Measurements from ENCODE around the gene MAST1.
A peak's percentile ranks its signal among the peaks of the same experiment; 100 is the strongest.
"Not testable (repeated sequence)": the region's sequence is repeated elsewhere in the genome, so short reads cannot be mapped to it uniquely, and the experiment has no call there.

MAST1 gene

GRCh38 chr19:12838182-12838885, at the start of gene MAST1:
MAST1 (plus strand) TSS chr19:12838515; CDS start chr19:12838573, 58 bp downstream.
- peak; percentile 76 for DNase-seq

DNA sequence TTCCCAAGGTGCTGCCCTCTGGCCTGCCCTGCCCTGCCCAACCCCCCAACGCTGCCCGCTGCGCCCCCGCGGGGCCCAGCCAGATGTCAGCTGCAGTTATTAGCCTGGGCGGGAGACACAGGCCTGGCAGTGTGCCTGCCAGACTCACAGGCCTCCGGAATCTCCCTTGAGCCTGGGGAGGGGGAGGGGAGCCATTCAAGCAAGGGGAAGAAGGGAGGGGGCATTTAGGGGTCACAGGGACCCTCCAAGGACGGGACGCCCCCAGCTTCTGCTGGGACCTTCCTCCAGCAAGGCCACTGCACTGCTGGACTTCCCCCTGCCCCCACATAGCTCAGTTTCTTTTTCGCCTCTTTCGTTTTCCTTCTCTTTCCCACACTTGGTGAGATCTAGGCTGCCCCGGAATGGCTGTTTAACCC, 49.6 kb upstream of the MAST1 start:
- DNase-seq: no peak

DNA sequence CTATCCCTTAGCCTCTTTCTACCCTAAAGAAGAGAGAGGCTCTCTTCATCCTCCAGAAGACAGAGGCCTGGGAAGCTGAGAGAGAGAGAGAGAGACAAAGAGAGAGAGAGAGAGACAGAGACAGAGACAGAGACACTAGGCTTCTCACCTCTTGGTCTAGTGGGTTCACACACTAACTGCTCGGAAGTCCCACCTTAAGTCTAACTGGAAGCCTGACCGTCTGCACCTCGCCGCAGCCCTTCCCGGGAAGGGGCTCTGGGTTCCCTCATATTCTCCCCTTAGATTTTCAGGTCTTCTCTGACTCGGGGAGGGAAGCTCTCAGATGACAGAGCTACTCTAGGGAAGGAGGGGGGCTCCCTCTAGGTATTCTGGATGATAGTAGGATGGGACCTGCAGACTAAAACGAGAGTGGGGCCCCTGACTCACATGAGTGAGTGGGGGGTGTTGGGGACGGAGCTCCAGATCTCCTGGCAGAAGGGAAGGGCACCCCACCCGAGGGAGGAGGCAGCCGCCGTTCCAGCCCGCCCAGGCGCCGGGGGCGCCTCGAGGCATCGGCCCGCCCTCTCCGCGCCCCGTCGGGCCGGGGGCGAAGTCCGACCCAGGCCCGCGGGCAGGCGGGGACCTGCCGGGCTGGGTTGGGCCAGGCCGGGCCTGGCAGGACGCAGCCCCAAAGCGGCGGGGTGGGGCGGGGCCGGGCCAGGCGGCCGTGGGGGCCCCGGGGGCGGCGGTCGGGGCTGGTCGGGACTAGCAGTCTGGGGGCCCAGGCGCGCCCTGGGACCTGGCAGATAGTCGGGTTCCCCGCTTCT, 49.0 kb upstream of the MAST1 start:
- DNase-seq: no peak

DNA sequence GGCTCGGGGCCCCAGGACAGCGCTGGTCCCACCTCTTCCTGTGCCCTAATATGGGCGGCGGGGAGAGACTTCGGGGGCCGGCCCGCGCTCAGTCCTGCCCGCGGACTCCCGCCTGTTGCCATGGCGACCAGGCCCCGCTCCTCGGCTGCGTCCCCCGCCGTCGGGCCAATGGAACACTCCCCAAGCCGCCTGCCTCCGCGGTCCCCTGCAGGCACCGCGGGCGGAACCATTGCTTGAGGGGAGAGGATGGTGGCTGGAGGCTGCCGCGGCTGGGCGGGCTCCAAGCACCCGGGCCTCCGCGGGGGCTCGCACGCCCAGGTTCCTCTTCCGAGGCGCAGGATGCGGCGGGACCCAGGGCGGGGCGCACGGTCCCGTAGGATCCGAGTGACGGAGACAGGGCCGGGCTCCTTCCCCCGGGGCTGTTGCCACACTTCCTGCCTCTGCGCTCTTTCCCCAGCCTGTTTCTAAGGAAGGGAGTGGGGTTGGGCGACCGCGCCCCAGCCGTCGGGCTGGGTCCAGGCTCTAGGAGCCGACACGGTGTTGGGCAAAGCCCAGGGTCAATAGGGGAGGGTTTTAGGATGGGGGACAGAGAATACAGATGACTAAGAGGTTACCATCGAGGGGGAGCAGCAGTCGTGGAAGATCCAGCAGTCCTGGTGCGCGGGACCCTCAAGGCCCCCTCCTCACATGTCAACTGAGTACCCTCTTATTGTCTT, 48.3 kb upstream of the MAST1 start:
- peak; percentile 93 for DNase-seq

GRCh38 chr19:12790628-12791344, 47.5 kb upstream of the MAST1 start:
- DNase-seq: no peak

DNA sequence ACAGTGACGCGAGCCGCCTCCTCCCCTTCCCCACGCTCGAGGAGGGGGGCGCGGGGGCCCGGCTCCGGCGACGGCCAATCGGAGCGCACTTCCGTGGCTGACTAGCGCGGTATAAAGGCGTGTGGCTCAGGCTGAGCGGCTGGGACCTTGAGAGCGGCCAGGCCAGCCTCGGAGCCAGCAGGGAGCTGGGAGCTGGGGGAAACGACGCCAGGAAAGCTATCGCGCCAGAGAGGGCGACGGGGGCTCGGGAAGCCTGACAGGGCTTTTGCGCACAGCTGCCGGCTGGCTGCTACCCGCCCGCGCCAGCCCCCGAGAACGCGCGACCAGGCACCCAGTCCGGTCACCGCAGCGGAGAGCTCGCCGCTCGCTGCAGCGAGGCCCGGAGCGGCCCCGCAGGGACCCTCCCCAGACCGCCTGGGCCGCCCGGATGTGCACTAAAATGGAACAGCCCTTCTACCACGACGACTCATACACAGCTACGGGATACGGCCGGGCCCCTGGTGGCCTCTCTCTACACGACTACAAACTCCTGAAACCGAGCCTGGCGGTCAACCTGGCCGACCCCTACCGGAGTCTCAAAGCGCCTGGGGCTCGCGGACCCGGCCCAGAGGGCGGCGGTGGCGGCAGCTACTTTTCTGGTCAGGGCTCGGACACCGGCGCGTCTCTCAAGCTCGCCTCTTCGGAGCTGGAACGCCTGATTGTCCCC, 46.8 kb upstream of the MAST1 start, which contains the start of gene JUNB:
TSS of gene JUNB (plus strand) at position 142 of the 706 bp plus-strand sequence. CDS start at position 428, 286 bp downstream.
- peak; percentile 92 for DNase-seq

DNA sequence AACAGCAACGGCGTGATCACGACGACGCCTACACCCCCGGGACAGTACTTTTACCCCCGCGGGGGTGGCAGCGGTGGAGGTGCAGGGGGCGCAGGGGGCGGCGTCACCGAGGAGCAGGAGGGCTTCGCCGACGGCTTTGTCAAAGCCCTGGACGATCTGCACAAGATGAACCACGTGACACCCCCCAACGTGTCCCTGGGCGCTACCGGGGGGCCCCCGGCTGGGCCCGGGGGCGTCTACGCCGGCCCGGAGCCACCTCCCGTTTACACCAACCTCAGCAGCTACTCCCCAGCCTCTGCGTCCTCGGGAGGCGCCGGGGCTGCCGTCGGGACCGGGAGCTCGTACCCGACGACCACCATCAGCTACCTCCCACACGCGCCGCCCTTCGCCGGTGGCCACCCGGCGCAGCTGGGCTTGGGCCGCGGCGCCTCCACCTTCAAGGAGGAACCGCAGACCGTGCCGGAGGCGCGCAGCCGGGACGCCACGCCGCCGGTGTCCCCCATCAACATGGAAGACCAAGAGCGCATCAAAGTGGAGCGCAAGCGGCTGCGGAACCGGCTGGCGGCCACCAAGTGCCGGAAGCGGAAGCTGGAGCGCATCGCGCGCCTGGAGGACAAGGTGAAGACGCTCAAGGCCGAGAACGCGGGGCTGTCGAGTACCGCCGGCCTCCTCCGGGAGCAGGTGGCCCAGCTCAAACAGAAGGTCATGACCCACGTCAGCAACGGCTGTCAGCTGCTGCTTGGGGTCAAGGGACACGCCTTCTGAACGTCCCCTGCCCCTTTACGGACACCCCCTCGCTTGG, 46.1 kb upstream of the MAST1 start:
- DNase-seq: peak; percentile 72

GRCh38 chr19:12792853-12793289, 45.4 kb upstream of the MAST1 start:
- no peak for DNase-seq

GRCh38 chr19:12793290-12794195, 44.8 kb upstream of the MAST1 start:
- peak; percentile 92 for DNase-seq

GRCh38 chr19:12794196-12794941, 43.9 kb upstream of the MAST1 start:
- DNase-seq: no peak

DNA sequence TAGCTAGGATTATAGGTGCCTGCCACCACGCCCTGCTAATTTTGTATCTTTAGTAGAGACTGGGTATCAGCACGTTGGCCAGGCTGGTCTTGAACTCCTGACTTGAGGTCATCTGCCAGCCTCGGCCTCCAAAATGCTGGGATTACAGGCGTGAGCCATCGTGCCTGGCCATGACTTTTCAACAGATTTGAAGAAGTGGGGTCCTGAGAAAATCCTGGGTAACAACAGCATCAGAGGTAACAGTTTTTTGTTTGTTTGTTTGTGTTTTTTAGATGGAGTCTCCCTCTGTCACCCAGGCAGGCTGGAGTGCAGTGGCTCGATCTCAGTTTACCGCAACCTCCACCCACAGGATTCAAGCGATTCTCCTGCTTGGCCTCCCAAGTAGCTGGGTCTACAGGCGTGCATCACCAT, 43.3 kb upstream of the MAST1 start:
- no peak for DNase-seq

- peak; percentile 89 for DNase-seq
These were observed 41.9 kb upstream of the MAST1 start for GRCh38 chr19:12796146-12797071.

- no peak for DNase-seq
These were observed 41.2 kb upstream of the MAST1 start for GRCh38 chr19:12797141-12797587.

DNA sequence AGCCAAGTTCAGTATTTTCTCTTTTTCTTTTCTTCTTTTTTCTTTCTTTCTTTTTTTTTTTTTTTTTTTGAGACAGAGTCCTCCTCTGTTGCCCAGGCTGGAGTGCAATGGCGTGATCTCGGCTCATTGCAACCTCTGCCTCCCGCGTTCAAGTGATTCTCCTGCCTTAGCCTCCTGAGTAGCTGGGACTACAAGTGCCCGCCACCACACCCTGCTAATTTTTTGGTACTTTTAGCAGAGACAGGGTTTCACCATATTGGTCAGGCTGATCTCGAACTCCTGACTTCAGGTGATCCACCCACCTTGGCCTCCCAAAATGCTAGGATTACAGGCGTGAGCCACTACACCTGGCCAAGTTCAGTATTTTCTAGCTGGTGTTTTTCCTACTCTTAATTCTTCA, 40.7 kb upstream of the MAST1 start:
- not testable (repeated sequence) for DNase-seq

GRCh38 chr19:12799742-12800465, 38.4 kb upstream of the MAST1 start:
- no peak for DNase-seq

GRCh38 chr19:12800466-12800770, 37.9 kb upstream of the MAST1 start:
- no peak for DNase-seq

GRCh38 chr19:12800923-12801465, 37.3 kb upstream of the MAST1 start:
- no peak for DNase-seq
